Measurements from ENCODE around the gene PRRC1. TPM values are rescaled to one million over a fixed set of nuclear protein-coding genes. Genes with fewer than 3 reads are reported as not detected.

Gene PRRC1
- total and polyA plus RNA-seq, 12 donors: 13.3 to 30.6 (median 22.7) TPM

GRCh38 chr5:127599847-127600246 is 82.4 kb downstream of the PRRC1 start:
- H3K9me3 ChIP-seq: no peaks in the 10 kb centered on the region
- no peak overlapping the region for H3K27ac ChIP-seq
- intact Hi-C loops (cut with DNase I): no loop called here
- H3K36me3 ChIP-seq: no peaks in the 10 kb centered on the region
- ATAC-seq (no peak), DNase-seq (no peak)
- H3K4me1 ChIP-seq: peaks cover 0 to 5% (median 0%) of the 10 kb centered on the region in 9 donors
- 83 to 88% methylated on average over 4 of the region's 4 CpGs for WGBS, 2 donors
- no peak overlapping the region for H3K4me3 ChIP-seq
- H3K27me3 ChIP-seq: no peaks in the 10 kb centered on the region
- TF ChIP-seq, protein P1, sequence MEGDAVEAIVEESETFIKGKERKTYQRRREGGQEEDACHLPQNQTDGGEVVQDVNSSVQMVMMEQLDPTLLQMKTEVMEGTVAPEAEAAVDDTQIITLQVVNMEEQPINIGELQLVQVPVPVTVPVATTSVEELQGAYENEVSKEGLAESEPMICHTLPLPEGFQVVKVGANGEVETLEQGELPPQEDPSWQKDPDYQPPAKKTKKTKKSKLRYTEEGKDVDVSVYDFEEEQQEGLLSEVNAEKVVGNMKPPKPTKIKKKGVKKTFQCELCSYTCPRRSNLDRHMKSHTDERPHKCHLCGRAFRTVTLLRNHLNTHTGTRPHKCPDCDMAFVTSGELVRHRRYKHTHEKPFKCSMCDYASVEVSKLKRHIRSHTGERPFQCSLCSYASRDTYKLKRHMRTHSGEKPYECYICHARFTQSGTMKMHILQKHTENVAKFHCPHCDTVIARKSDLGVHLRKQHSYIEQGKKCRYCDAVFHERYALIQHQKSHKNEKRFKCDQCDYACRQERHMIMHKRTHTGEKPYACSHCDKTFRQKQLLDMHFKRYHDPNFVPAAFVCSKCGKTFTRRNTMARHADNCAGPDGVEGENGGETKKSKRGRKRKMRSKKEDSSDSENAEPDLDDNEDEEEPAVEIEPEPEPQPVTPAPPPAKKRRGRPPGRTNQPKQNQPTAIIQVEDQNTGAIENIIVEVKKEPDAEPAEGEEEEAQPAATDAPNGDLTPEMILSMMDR (IDR thresholded peaks at IDR 0.05): no peak

DNA sequence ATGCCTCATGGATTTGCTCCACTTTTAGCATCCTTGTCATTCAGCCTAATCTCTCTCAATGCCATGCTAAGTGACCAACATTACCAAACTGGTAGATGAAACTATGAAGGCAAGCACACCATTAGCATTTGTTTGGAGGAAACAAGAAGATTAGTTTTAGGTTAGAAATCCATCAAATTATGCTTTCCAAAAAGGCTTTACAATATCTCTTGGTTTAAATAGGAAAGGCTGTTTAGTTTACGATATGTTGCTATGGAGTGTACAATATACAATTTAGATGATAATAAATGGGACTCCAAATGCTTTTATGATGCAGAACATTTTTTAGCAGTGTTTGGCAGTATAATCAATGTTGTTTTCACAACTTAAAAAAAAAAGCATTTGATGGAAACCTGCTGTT is 83.7 kb downstream of the PRRC1 start:
- 80 to 86% methylated on average over 1 of the region's 1 CpG for WGBS, 2 donors
- intact Hi-C loops (cut with DNase I): no loop called here
- Histone ChIP-seq H3K4me3 (no peak overlapping the region), H3K4me1 (peaks cover 0 to 5% (median 0%) of the 10 kb centered on the region in 9 donors), H3K27ac (no peak overlapping the region), H3K36me3 (no peaks in the 10 kb centered on the region), H3K27me3 (no peaks in the 10 kb centered on the region), H3K9me3 (no peaks in the 10 kb centered on the region)
- ATAC-seq: no peak
- TF ChIP-seq, protein P1 (IDR thresholded peaks at IDR 0.05): no peak
- no peak for DNase-seq

DNA sequence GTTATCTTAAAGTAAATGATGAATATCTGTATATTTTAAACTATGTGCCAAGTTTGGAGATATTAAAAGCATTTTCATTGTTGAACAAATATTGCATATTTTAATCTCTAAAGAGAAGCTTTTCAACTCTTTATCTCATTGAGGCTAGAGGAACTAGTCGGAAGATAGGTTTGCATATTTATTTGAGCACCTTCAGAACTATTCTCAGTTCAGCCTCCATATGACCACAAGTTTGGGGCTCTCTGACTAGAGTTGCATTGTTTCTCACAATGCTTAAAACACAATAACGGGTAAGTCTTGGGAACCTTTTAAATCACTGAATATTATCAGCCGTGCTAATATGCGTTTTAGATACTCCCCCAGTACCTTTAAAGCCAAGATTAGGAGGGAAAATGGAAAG is 84.2 kb downstream of the PRRC1 start:
- H3K27me3 ChIP-seq: no peaks in the 10 kb centered on the region
- H3K4me3 ChIP-seq: no peak overlapping the region
- intact Hi-C loops (cut with DNase I): no loop called here
- no peaks in the 10 kb centered on the region for H3K36me3 ChIP-seq
- H3K4me1 ChIP-seq: peaks cover 0 to 5% (median 0%) of the 10 kb centered on the region in 9 donors
- TF ChIP-seq, protein P1 (IDR thresholded peaks at IDR 0.05): no peak
- WGBS, 2 donors: 83 to 84% methylated on average over 4 of the region's 4 CpGs
- H3K27ac ChIP-seq: no peak overlapping the region
- DNase-seq (no peak), ATAC-seq (no peak)
- no peaks in the 10 kb centered on the region for H3K9me3 ChIP-seq

GRCh38 chr5:127602481-127602880 is 85.0 kb downstream of the PRRC1 start:
- no peak overlapping the region for H3K4me3 ChIP-seq
- no peaks in the 10 kb centered on the region for H3K27me3 ChIP-seq
- no peaks in the 10 kb centered on the region for H3K9me3 ChIP-seq
- TF ChIP-seq, protein P1 (IDR thresholded peaks at IDR 0.05): no peak
- ATAC-seq (no peak), DNase-seq (no peak)
- H3K36me3 ChIP-seq: no peaks in the 10 kb centered on the region
- intact Hi-C loops (cut with DNase I): no loop called here
- peaks cover 0 to 5% (median 0%) of the 10 kb centered on the region in 9 donors for H3K4me1 ChIP-seq
- 97 to 99% methylated on average over 3 of the region's 3 CpGs for WGBS, 2 donors
- H3K27ac ChIP-seq: no peak overlapping the region

Measured in heart right ventricle (tissue), 16 donors.